ENCODE data around the gene MRPL51. TPM values are rescaled to one million over a fixed set of nuclear protein-coding genes. Genes with fewer than 3 reads are reported as not detected.
A peak's percentile ranks its signal among the peaks of the same experiment; 100 is the strongest.
"Not testable (repeated sequence)": the region's sequence is repeated elsewhere in the genome, so short reads cannot be mapped to it uniquely, and the experiment has no call there.

MRPL51 gene
- total and polyA plus RNA-seq, 2 experiments from 2014 or later: 93.9 to 463 TPM

DNA sequence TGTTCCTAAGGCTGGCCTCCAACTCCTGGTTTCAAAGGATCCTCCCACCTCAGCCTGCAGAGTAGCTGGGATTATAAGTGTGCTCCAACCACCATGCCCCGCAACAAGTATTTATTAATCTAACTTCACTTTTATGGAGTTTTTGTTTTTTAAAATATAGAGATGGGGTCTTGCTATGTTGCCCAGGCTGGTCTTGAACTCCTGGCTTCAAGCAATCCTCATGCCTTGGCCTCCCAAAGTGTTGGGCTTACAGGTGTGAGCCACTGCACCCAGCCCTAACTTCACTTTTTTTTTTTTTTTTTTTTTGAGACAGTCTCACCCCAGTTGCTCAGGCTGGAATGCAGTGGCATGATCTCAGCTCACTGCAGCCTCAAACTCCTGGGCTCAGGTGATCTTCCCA, 2.4 kb downstream of the MRPL51 start:
- H3K9me2 ChIP-seq (ENCODE audit: insufficient read depth); H3K27me3 ChIP-seq (ENCODE audit: insufficient read depth); DNase-seq (ENCODE audit: low spot score); H3K4me3 ChIP-seq; ATAC-seq; H2AFZ ChIP-seq; H4K20me1 ChIP-seq (replicated peaks; ENCODE audit: insufficient read depth); H3K9me3 Mint-ChIP-seq; H3K4me3 Mint-ChIP-seq; H3K27ac Mint-ChIP-seq; H3K4me2 ChIP-seq; H3K27me3 Mint-ChIP-seq (ENCODE audit: insufficient read depth, low read depth, poor library complexity); H3K36me3 ChIP-seq (ENCODE audit: insufficient read depth); H3F3A ChIP-seq (replicated peaks; ENCODE audit: low read depth); H3K27ac ChIP-seq (ENCODE audit: low read depth): not testable (repeated sequence)
- Histone ChIP-seq H3K4me1 (ENCODE audit: insufficient read depth) (peaks cover 23% of the 10 kb centered on the region), H3K79me2 (replicated peaks; ENCODE audit: insufficient read depth) (peaks cover 28% of the 10 kb centered on the region)
- Mint-ChIP-seq H3K36me3 (ENCODE audit: low read depth) (peaks cover 24% of the 10 kb centered on the region), H3K4me1 (peaks cover 10% of the 10 kb centered on the region; the same call in 2 of the 3 replicates)

DNA sequence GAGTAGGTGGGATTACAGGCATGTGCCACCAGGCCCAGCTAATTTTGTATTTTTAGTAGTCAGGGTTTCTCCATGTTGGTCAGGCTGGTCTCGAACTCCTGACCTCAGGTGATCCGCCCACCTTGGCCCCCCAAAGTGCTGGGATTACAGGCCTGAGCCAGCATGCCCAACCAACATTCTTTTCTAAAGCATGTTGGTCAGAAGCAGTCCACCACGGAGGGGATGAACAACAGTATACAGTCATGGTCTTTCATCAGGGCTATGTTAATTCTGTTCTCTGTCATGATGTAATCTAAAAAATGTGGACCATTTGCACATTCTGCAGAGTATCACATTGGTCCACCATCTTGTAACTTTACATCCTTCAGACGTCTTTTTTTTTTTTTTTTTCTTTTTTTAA, 3.6 kb downstream of the MRPL51 start:
- H3K9me2 ChIP-seq (ENCODE audit: insufficient read depth): no peaks in the 10 kb centered on the region
- no peak overlapping the region for H3K27ac Mint-ChIP-seq
- ATAC-seq: no peak
- no peak for TF ChIP-seq JUNB (IDR thresholded peaks at IDR 0.05; ENCODE audit: unreplicated experiment)
- TF ChIP-seq EZH2phosphoT487 (IDR thresholded peaks at IDR 0.05; ENCODE audit: unreplicated experiment): no peak
- TF ChIP-seq, protein P1, sequence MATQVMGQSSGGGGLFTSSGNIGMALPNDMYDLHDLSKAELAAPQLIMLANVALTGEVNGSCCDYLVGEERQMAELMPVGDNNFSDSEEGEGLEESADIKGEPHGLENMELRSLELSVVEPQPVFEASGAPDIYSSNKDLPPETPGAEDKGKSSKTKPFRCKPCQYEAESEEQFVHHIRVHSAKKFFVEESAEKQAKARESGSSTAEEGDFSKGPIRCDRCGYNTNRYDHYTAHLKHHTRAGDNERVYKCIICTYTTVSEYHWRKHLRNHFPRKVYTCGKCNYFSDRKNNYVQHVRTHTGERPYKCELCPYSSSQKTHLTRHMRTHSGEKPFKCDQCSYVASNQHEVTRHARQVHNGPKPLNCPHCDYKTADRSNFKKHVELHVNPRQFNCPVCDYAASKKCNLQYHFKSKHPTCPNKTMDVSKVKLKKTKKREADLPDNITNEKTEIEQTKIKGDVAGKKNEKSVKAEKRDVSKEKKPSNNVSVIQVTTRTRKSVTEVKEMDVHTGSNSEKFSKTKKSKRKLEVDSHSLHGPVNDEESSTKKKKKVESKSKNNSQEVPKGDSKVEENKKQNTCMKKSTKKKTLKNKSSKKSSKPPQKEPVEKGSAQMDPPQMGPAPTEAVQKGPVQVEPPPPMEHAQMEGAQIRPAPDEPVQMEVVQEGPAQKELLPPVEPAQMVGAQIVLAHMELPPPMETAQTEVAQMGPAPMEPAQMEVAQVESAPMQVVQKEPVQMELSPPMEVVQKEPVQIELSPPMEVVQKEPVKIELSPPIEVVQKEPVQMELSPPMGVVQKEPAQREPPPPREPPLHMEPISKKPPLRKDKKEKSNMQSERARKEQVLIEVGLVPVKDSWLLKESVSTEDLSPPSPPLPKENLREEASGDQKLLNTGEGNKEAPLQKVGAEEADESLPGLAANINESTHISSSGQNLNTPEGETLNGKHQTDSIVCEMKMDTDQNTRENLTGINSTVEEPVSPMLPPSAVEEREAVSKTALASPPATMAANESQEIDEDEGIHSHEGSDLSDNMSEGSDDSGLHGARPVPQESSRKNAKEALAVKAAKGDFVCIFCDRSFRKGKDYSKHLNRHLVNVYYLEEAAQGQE (IDR thresholded peaks at IDR 0.05; ENCODE audit: unreplicated experiment): no peak
- TF ChIP-seq ZNF114 (CRISPR knock-in tag; IDR thresholded peaks at IDR 0.05): no peak
- TF ChIP-seq POLR2AphosphoS5 (IDR thresholded peaks at IDR 0.05; ENCODE audit: low read depth): no peak
- TF ChIP-seq ZNF331 (CRISPR knock-in tag; IDR thresholded peaks at IDR 0.05; ENCODE audit: low read depth): no peak
- no peak for TF ChIP-seq NANOG (IDR thresholded peaks at IDR 0.05; ENCODE audit: borderline replicate concordance)
- TF ChIP-seq, protein P2, sequence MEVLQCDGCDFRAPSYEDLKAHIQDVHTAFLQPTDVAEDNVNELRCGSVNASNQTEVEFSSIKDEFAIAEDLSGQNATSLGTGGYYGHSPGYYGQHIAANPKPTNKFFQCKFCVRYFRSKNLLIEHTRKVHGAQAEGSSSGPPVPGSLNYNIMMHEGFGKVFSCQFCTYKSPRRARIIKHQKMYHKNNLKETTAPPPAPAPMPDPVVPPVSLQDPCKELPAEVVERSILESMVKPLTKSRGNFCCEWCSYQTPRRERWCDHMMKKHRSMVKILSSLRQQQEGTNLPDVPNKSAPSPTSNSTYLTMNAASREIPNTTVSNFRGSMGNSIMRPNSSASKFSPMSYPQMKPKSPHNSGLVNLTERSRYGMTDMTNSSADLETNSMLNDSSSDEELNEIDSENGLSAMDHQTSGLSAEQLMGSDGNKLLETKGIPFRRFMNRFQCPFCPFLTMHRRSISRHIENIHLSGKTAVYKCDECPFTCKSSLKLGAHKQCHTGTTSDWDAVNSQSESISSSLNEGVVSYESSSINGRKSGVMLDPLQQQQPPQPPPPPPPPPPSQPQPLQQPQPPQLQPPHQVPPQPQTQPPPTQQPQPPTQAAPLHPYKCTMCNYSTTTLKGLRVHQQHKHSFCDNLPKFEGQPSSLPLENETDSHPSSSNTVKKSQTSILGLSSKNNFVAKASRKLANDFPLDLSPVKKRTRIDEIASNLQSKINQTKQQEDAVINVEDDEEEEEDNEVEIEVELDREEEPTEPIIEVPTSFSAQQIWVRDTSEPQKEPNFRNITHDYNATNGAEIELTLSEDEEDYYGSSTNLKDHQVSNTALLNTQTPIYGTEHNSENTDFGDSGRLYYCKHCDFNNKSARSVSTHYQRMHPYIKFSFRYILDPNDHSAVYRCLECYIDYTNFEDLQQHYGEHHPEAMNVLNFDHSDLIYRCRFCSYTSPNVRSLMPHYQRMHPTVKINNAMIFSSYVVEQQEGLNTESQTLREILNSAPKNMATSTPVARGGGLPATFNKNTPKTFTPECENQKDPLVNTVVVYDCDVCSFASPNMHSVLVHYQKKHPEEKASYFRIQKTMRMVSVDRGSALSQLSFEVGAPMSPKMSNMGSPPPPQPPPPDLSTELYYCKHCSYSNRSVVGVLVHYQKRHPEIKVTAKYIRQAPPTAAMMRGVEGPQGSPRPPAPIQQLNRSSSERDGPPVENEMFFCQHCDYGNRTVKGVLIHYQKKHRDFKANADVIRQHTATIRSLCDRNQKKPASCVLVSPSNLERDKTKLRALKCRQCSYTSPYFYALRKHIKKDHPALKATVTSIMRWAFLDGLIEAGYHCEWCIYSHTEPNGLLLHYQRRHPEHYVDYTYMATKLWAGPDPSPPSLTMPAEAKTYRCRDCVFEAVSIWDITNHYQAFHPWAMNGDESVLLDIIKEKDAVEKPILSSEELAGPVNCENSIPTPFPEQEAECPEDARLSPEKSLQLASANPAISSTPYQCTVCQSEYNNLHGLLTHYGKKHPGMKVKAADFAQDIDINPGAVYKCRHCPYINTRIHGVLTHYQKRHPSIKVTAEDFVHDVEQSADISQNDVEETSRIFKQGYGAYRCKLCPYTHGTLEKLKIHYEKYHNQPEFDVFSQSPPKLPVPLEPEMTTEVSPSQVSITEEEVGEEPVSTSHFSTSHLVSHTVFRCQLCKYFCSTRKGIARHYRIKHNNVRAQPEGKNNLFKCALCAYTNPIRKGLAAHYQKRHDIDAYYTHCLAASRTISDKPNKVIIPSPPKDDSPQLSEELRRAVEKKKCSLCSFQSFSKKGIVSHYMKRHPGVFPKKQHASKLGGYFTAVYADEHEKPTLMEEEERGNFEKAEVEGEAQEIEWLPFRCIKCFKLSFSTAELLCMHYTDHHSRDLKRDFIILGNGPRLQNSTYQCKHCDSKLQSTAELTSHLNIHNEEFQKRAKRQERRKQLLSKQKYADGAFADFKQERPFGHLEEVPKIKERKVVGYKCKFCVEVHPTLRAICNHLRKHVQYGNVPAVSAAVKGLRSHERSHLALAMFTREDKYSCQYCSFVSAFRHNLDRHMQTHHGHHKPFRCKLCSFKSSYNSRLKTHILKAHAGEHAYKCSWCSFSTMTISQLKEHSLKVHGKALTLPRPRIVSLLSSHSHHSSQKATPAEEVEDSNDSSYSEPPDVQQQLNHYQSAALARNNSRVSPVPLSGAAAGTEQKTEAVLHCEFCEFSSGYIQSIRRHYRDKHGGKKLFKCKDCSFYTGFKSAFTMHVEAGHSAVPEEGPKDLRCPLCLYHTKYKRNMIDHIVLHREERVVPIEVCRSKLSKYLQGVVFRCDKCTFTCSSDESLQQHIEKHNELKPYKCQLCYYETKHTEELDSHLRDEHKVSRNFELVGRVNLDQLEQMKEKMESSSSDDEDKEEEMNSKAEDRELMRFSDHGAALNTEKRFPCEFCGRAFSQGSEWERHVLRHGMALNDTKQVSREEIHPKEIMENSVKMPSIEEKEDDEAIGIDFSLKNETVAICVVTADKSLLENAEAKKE (CRISPR knock-in tag; IDR thresholded peaks at IDR 0.05): no peak
- TF ChIP-seq, protein P3, sequence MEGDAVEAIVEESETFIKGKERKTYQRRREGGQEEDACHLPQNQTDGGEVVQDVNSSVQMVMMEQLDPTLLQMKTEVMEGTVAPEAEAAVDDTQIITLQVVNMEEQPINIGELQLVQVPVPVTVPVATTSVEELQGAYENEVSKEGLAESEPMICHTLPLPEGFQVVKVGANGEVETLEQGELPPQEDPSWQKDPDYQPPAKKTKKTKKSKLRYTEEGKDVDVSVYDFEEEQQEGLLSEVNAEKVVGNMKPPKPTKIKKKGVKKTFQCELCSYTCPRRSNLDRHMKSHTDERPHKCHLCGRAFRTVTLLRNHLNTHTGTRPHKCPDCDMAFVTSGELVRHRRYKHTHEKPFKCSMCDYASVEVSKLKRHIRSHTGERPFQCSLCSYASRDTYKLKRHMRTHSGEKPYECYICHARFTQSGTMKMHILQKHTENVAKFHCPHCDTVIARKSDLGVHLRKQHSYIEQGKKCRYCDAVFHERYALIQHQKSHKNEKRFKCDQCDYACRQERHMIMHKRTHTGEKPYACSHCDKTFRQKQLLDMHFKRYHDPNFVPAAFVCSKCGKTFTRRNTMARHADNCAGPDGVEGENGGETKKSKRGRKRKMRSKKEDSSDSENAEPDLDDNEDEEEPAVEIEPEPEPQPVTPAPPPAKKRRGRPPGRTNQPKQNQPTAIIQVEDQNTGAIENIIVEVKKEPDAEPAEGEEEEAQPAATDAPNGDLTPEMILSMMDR (conservative IDR thresholded peaks at IDR 0.05; ENCODE audit: low read depth in 2 of 2): no peak
- TF ChIP-seq CREB1 (CRISPR knock-in tag; IDR thresholded peaks at IDR 0.05; ENCODE audit: low read depth): no peak
- no peak for TF ChIP-seq EZH2 (IDR thresholded peaks at IDR 0.05; ENCODE audit: low read depth, unreplicated experiment)

More for the DNA sequence above, 3.6 kb downstream of the MRPL51 start:
- Mint-ChIP-seq H3K4me3 (no peak overlapping the region), H3K9me3 (no peaks in the 10 kb centered on the region), H3K4me1 (peaks cover 4% of the 10 kb centered on the region; the same call in 1 of the 3 replicates), H3K27me3 (ENCODE audit: insufficient read depth, low read depth, poor library complexity) (peaks cover 8% of the 10 kb centered on the region), H3K36me3 (ENCODE audit: low read depth) (peaks cover 15% of the 10 kb centered on the region)
- H3K4me3 ChIP-seq: no peak overlapping the region
- no peak for DNase-seq (ENCODE audit: low spot score)
- H3K27ac ChIP-seq (ENCODE audit: low read depth): 0 out of 2 replicates have a peak overlapping the region, but pooled peaks have one; percentile 61
- no peak overlapping the region for H3K4me2 ChIP-seq
- peaks cover 11% of the 10 kb centered on the region for H3K4me1 ChIP-seq (ENCODE audit: insufficient read depth)
- no peaks in the 10 kb centered on the region; the same call in 1 of the 2 replicates for H3K36me3 ChIP-seq (ENCODE audit: insufficient read depth)
- no peaks in the 10 kb centered on the region for H3K27me3 ChIP-seq (ENCODE audit: insufficient read depth)
- peaks cover 8% of the 10 kb centered on the region; the same call in 1 of the 2 replicates for H3F3A ChIP-seq (replicated peaks; ENCODE audit: low read depth)
- peaks cover 16% of the 10 kb centered on the region for H3K79me2 ChIP-seq (replicated peaks; ENCODE audit: insufficient read depth)
- H2AFZ ChIP-seq: no peak overlapping the region
- no peaks in the 10 kb centered on the region; the same call in 1 of the 2 replicates for H4K20me1 ChIP-seq (replicated peaks; ENCODE audit: insufficient read depth)
